Aortic smooth muscle cell (primary cell): ENCODE data around the gene LIMA1. TPM values are rescaled to one million over a fixed set of nuclear protein-coding genes. Genes with fewer than 3 reads are reported as not detected.

Source experiments
- total RNA-seq: library from RNA; depleted of rRNA; stranded (reverse); fragments of >200 nt; gene quantifications from 2 replicates; pipeline ENCODE4 v1.2.3, GENCODE V29; 2014

The LIMA1 gene
- total RNA-seq: 89.8 and 116 TPM in 2 replicates

DNA sequence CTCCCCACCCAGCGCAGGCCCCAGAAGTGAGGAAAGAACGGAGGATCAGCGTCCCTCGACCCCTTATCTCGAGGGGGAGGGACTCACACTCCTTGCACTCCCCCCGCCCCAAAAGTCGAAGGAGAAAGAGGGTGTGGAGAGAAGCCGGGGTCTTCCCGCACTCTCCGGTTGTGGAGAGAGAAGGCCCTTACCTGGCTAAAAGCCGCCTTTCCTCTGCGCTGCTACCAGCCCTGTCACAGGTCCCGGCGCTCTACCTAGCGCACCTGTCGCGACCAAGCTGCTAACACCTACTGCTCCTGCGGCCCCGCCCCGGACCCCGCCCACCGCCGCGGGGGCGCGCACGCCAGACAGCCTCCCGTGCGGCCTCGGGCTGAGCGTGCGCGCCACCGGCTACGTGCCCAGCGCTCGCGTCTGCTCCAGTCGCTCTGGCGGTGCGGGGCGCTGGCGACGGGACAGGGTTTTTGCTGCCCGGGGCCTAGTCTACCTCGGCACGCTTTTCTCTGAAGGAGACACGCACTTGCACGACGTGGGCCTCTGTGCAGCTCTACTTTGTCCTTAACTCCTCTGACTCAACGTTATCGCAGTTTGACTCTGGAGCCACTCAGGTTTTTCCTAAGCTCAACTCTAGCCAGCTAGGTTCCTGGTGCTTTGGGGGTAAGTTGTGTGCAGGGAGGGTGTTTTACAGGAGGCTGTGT, at the start of gene LIMA1:
TSS of gene LIMA1 (minus strand) at position 292 of the 695 bp plus-strand sequence. CDS start 34,769 bp downstream, outside the sequence.

DNA sequence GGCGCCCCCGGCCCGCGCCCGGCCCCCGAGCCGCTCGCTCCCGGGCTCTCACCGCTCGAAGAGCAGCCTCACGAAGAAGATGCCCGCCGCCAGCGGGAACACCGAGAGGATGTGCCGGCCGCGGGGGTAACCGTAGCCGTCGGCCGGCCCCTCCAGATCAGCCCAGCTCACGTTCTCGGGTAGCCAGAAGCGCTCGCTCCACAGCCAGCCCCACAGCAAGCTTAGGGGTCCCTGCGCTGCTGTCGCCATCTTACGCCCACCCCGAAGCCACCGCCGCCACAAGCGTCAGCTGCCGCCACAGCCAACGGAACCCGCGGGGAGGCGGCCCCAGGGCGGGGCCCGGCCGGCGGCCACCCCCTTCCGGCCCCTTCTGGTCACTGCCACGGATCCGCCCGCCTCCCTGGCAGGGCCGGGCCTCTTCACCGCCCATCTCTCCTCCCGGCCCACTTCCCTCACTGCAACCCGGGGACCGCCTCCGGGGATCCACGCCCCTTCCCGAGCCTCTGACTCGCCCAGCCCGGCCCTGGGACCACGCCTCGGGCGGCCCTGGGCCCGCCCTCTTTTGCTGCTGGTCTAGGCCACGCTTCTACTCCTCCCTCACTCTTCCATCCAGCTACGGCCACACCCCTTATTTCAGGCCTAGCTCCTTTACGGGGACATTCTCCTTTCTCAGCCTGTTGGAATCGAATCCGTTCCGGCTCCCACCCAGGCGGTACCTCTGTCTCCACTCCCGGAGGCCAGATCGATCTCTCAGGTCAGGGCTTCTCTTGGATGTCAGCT, 116.1 kb downstream of the LIMA1 start, which contains the start of gene CERS5:
TSS of gene CERS5 (minus strand) at position 321 of the 780 bp plus-strand sequence. CDS start at position 249, 72 bp downstream.

Other genes starting within 250 kb of the LIMA1 start
- gene ASIC1, start 225.9 kb downstream of the LIMA1 start, total RNA-seq: 1.3 and 1.4 TPM in 2 replicates
- gene SMARCD1, start 198.2 kb downstream of the LIMA1 start, total RNA-seq: 21.8 and 27.8 TPM in 2 replicates
- gene GPD1, start 179.5 kb downstream of the LIMA1 start, total RNA-seq: 0.13 and 0.44 TPM in 2 replicates
- 45.6 and 65.3 TPM in 2 replicates for gene COX14, start 171.3 kb downstream of the LIMA1 start, total RNA-seq
- gene CERS5, start 116.2 kb downstream of the LIMA1 start, total RNA-seq: 44.8 and 52.8 TPM in 2 replicates
- not detected in 2 replicates for gene FAM186A, start 113.1 kb upstream of the LIMA1 start, total RNA-seq
- 32.6 and 33.0 TPM in 2 replicates for gene LARP4, start 117.4 kb upstream of the LIMA1 start, total RNA-seq
- gene DIP2B, start 221.5 kb upstream of the LIMA1 start, total RNA-seq: 13.6 and 19.6 TPM in 2 replicates